NB4 (cell line): ENCODE results near the gene PLK2.

Experiments
- DNase-seq: peaks from one replicate; pipeline ENCODE4 v3.0.0; 2010; ENCODE audit warnings: low read depth
- H3K4me3 ChIP-seq: one replicate; pipeline ENCODE4 v1.5.1; 2011; ENCODE audit warnings: mild to moderate bottlenecking, low read depth, low read length, moderate library complexity
- CTCF ChIP-seq: IDR thresholded peaks from one replicate; pipeline ENCODE4 v1.5.1; 2012; ENCODE audit warnings: low read depth, low read length
- MAX ChIP-seq: IDR thresholded peaks from 2 replicates; pipeline ENCODE4 v1.6.1; 2011; ENCODE audit warnings: low read depth, low read length
- MYC ChIP-seq: IDR thresholded peaks from 2 replicates; pipeline ENCODE4 v1.6.1; 2011; ENCODE audit warnings: low read depth, low read length
- POLR2A ChIP-seq: IDR thresholded peaks from 2 replicates; pipeline ENCODE4 v1.6.1; 2011; ENCODE audit warnings: mild to moderate bottlenecking; ENCODE audit not compliant: insufficient read length; ENCODE audit errors: extremely low read depth

The PLK2 gene

GRCh38 chr5:58457050-58457449 lies 2.8 kb downstream of the PLK2 start:
- no peak for DNase-seq
- no peak overlapping the region for H3K4me3 ChIP-seq
- TF ChIP-seq MAX (no peak), MYC (no peak), CTCF (no peak), POLR2A (no peak)

GRCh38 chr5:58456486-58456885 lies 3.4 kb downstream of the PLK2 start:
- H3K4me3 ChIP-seq: no peak overlapping the region

GRCh38 chr5:58456026-58456425 lies 3.9 kb downstream of the PLK2 start:
- no peak overlapping the region for H3K4me3 ChIP-seq
- TF ChIP-seq POLR2A (no peak), CTCF (no peak), MYC (no peak), MAX (no peak)
- DNase-seq: no peak

More at GRCh38 chr5:58456486-58456885, 3.4 kb downstream of the PLK2 start:
- TF ChIP-seq MAX (no peak), CTCF (no peak), POLR2A (no peak), MYC (no peak)
- DNase-seq: no peak

- TF ChIP-seq MAX (no peak), CTCF (no peak), POLR2A (no peak), MYC (no peak)
- DNase-seq: no peak
- no peak overlapping the region for H3K4me3 ChIP-seq
Measured at GRCh38 chr5:58455480-58455879, 4.4 kb downstream of the PLK2 start.

- DNase-seq: no peak
- TF ChIP-seq POLR2A: no peak
- no peak for TF ChIP-seq CTCF
- TF ChIP-seq MYC: no peak
- TF ChIP-seq MAX: no peak
- no peak overlapping the region for H3K4me3 ChIP-seq
Measured at GRCh38 chr5:58455066-58455465, 4.8 kb downstream of the PLK2 start.

- no peak for TF ChIP-seq MYC
- TF ChIP-seq CTCF: no peak
- TF ChIP-seq POLR2A: no peak
- TF ChIP-seq MAX: no peak
- no peak for DNase-seq
- H3K4me3 ChIP-seq: no peak overlapping the region
Measured at GRCh38 chr5:58454025-58454424, 5.9 kb downstream of the PLK2 start.
